Natural killer cell (primary cell): ENCODE measurements around the gene ADM. TPM values are rescaled to one million over a fixed set of nuclear protein-coding genes. Genes with fewer than 3 reads are reported as not detected.

Experiments
- ATAC-seq, 3 donors: fragments of 150-1000 bp in 2 of 3; fragments of 200-7000 bp in 1 of 3; cut with Tn5 transposase; 1 replicate in 1 of 3; 2 replicates in 2 of 3; pipeline ENCODE4 v1.10.0; 2021; ENCODE audit warnings: mild to moderate bottlenecking in 2 of 3, moderate library complexity in 2 of 3
- DNase-seq, 2 donors: peaks; one replicate each; pipeline versions ENCODE4 v3.0.0 to v3.0.0-alpha.2; 2013 to 2021; ENCODE audit warnings: mixed read lengths in 1 of 2
- H3K27ac ChIP-seq: one replicate; pipeline ENCODE4 v1.5.1; 2013; ENCODE audit warnings: mild to moderate bottlenecking, low read length
- H3K27me3 ChIP-seq: one replicate; pipeline ENCODE4 v1.6.1; 2013; ENCODE audit warnings: low read length; ENCODE audit not compliant: control insufficient read depth, insufficient read depth
- H3K36me3 ChIP-seq: one replicate; pipeline ENCODE4 v1.6.1; 2013; ENCODE audit warnings: low read length; ENCODE audit not compliant: control insufficient read depth, insufficient read depth
- H3K4me1 ChIP-seq: one replicate; pipeline ENCODE4 v1.6.1; 2013; ENCODE audit warnings: low read length; ENCODE audit not compliant: control insufficient read depth, insufficient read depth
- H3K4me3 ChIP-seq: one replicate; pipeline ENCODE4 v1.5.1; 2013; ENCODE audit warnings: low read length
- H3K9me3 ChIP-seq: one replicate; pipeline ENCODE4 v1.6.1; 2013; ENCODE audit warnings: low read length; ENCODE audit not compliant: control insufficient read depth, insufficient read depth
- H3K27ac Mint-ChIP-seq, 2 donors: one replicate each; pipeline ENCODE4 v1.8.0; 2022; ENCODE audit warnings: mild to moderate bottlenecking in 2 of 2, mixed read lengths in 2 of 2, moderate library complexity in 1 of 2
- H3K27me3 Mint-ChIP-seq, 2 donors: one replicate each; pipeline ENCODE4 v1.8.0; 2022; ENCODE audit warnings: low read depth in 2 of 2, mixed read lengths in 2 of 2
- H3K36me3 Mint-ChIP-seq: one replicate; pipeline ENCODE4 v1.8.0; 2022; ENCODE audit warnings: mixed read lengths
- H3K4me1 Mint-ChIP-seq, 2 donors: one replicate each; pipeline ENCODE4 v1.8.0; 2022; ENCODE audit warnings: mixed read lengths in 2 of 2
- H3K4me3 Mint-ChIP-seq: one replicate; pipeline ENCODE4 v1.8.0; 2022; ENCODE audit warnings: mild to moderate bottlenecking, moderate library complexity, mixed read lengths
- H3K9me3 Mint-ChIP-seq, 2 donors: one replicate each; pipeline ENCODE4 v1.8.0; 2022; ENCODE audit warnings: mixed read lengths in 2 of 2
- CTCF ChIP-seq: fragments of 200-600 bp; IDR thresholded peaks from one replicate; pipeline ENCODE4 v1.8.0; 2022; ENCODE audit warnings: antibody characterized with exemption
- WGBS: methylation state at CpG from one replicate; pipeline ENCODE4 v1.1.7; 2013; ENCODE audit warnings: missing lambda C conversion rate; ENCODE audit not compliant: insufficient coverage; 5-methylcytosine and 5-hydroxymethylcytosine counted together
- intact Hi-C: fragments of 100-400 bp; cut with micrococcal nuclease; formaldehyde crosslinking; loops from one replicate; pipeline ENCODE4 v1.14.2; 2022
- total RNA-seq, 4 donors: library from RNA; stranded (reverse); fragments of 120-200 nt in 1 of 4; gene quantifications; one replicate each; pipeline versions ENCODE4 v1.2.3 to v1.2.4, GENCODE V29; 2013 to 2022

ADM gene
- total RNA-seq, 3 donors from 2014 or later (not counting 1 experiment from before 2014, with no cell fraction given) = 0.82 to 7.0 (median 5.8) TPM

DNA sequence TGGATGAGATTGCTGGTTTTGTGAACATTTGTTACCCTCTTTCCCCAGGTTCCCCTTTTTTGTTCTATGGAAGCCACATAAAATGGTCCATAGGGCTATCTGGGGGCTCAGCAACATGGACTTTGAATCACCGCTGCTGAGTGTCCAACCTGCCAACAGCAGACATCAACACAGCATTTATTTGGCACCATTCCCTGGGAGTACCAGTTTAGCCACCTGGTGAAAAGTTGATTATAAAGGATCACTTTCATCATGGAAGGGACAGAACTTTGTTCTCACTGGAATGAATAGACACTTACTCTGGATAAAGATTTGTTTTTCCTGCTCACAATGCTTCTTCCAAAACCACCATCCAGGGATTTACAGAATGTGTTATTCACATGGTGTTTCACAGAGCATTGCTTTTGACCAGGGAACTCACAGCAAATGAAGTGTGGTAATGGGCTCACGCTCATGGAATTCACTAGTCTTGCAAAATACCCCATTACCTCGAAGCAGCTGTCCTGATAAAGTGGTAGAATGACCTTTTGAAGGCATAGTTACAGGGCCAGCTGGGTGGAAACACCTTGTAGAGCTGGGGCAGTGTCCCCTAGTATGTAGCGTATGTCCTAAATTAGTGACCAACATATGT, 43.9 kb downstream of the ADM start:
- no peaks in the 10 kb centered on the region for H3K4me1 Mint-ChIP-seq
- intact Hi-C loops = no loop called here
- peaks cover 12 to 14% of the 10 kb centered on the region in 2 donors for H3K27me3 Mint-ChIP-seq
- DNase-seq (no peak), ATAC-seq (no peak)
- H3K36me3 Mint-ChIP-seq = no peaks in the 10 kb centered on the region
- Histone ChIP-seq H3K36me3 (no peaks in the 10 kb centered on the region), H3K4me1 (no peaks in the 10 kb centered on the region), H3K27ac (no peak overlapping the region), H3K9me3 (no peaks in the 10 kb centered on the region), H3K27me3 (no peaks in the 10 kb centered on the region), H3K4me3 (no peak overlapping the region)
- no peak for TF ChIP-seq CTCF
- H3K9me3 Mint-ChIP-seq = no peaks in the 10 kb centered on the region
- no peak overlapping the region for H3K27ac Mint-ChIP-seq
- H3K4me3 Mint-ChIP-seq = no peak overlapping the region
- WGBS = 100% methylated on average over 3 of the region's 4 CpGs

- intact Hi-C loops = no loop called here
- Mint-ChIP-seq H3K27ac (no peak overlapping the region), H3K36me3 (no peaks in the 10 kb centered on the region), H3K4me1 (no peaks in the 10 kb centered on the region), H3K27me3 (peaks cover 12 to 15% of the 10 kb centered on the region in 2 donors), H3K4me3 (no peak overlapping the region), H3K9me3 (no peaks in the 10 kb centered on the region)
- Histone ChIP-seq H3K9me3 (no peaks in the 10 kb centered on the region), H3K4me3 (no peak overlapping the region), H3K36me3 (no peaks in the 10 kb centered on the region), H3K27ac (no peak overlapping the region), H3K27me3 (no peaks in the 10 kb centered on the region), H3K4me1 (no peaks in the 10 kb centered on the region)
- TF ChIP-seq CTCF = no peak
- DNase-seq = no peak
- ATAC-seq = no peak
These were observed 44.4 kb downstream of the ADM start for GRCh38 chr11:10349281-10349665.

DNA sequence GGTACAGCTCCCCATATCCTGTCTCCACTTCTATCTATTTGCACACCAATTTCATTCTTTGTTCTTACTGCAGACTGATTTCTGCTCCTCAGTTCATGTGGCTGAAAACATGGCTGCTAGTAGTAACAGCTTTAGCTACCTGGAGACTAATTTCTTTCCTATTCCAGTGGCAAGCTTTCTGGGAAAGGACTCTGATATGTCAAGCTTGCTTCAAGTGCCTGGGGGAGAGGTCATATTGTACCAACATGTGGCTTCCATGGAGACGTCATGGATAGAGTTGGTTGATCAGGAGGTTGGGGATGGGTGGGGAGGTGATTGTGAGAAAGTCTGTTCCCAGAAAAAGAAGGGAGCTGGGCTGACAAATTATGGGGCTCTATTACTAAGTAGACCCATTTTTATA, 44.9 kb downstream of the ADM start:
- intact Hi-C loops = no loop called here
- Mint-ChIP-seq H3K36me3 (no peaks in the 10 kb centered on the region), H3K9me3 (no peaks in the 10 kb centered on the region), H3K4me1 (no peaks in the 10 kb centered on the region), H3K4me3 (no peak overlapping the region), H3K27me3 (peaks cover 12 to 21% of the 10 kb centered on the region in 2 donors), H3K27ac (no peak overlapping the region)
- ATAC-seq (no peak), DNase-seq (no peak)
- Histone ChIP-seq H3K9me3 (no peaks in the 10 kb centered on the region), H3K4me3 (no peak overlapping the region), H3K4me1 (no peaks in the 10 kb centered on the region), H3K36me3 (no peaks in the 10 kb centered on the region), H3K27ac (no peak overlapping the region), H3K27me3 (no peaks in the 10 kb centered on the region)
- 79% methylated on average over 1 of the region's 1 CpG for WGBS
- TF ChIP-seq CTCF = no peak

DNA sequence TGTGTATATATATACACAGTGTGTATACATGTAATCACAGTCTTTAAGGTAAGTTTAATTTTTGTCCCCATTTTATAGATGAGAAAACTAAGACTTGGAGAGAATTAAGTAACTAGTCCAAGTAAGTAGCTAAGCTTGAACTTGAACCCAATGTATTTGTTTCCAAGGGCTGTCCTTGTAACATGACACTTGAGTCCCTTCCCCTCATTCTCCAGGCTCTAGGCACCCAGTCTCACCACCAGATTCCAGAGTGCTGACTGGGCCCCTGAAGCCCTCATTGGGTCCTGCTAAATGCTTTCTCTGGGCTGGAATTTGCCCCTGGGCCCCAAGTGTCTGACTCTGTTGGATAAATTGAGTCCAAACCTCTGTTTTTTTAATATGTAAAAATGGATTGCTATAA, 45.5 kb downstream of the ADM start:
- ATAC-seq (no peak), DNase-seq (no peak)
- no peaks in the 10 kb centered on the region for H3K36me3 Mint-ChIP-seq
- H3K9me3 Mint-ChIP-seq = no peaks in the 10 kb centered on the region
- Histone ChIP-seq H3K4me1 (no peaks in the 10 kb centered on the region), H3K27ac (no peak overlapping the region), H3K36me3 (no peaks in the 10 kb centered on the region), H3K4me3 (no peak overlapping the region), H3K27me3 (no peaks in the 10 kb centered on the region), H3K9me3 (no peaks in the 10 kb centered on the region)
- TF ChIP-seq CTCF = no peak
- H3K4me3 Mint-ChIP-seq = no peak overlapping the region
- H3K27me3 Mint-ChIP-seq = peaks cover 9 to 21% of the 10 kb centered on the region in 2 donors
- intact Hi-C loops = no loop called here
- no peak overlapping the region for H3K27ac Mint-ChIP-seq
- H3K4me1 Mint-ChIP-seq = no peaks in the 10 kb centered on the region
